Measurements from ENCODE around the gene KYAT1. TPM values are rescaled to one million over a fixed set of nuclear protein-coding genes. Genes with fewer than 3 reads are reported as not detected.
A peak's percentile ranks its signal among the peaks of the same experiment; 100 is the strongest.

The KYAT1 gene
- total RNA-seq, 4 donors from 2014 or later, result 7.4 to 9.0 (median 8.6) TPM

GRCh38 chr9:128887049-128887448, 5.3 kb upstream of the KYAT1 start:
- TF ChIP-seq EP300 (IDR thresholded peaks at IDR 0.05) (no peak), POLR2A (IDR thresholded peaks at IDR 0.05) (no peak)
- TF ChIP-seq, protein P1, sequence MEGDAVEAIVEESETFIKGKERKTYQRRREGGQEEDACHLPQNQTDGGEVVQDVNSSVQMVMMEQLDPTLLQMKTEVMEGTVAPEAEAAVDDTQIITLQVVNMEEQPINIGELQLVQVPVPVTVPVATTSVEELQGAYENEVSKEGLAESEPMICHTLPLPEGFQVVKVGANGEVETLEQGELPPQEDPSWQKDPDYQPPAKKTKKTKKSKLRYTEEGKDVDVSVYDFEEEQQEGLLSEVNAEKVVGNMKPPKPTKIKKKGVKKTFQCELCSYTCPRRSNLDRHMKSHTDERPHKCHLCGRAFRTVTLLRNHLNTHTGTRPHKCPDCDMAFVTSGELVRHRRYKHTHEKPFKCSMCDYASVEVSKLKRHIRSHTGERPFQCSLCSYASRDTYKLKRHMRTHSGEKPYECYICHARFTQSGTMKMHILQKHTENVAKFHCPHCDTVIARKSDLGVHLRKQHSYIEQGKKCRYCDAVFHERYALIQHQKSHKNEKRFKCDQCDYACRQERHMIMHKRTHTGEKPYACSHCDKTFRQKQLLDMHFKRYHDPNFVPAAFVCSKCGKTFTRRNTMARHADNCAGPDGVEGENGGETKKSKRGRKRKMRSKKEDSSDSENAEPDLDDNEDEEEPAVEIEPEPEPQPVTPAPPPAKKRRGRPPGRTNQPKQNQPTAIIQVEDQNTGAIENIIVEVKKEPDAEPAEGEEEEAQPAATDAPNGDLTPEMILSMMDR (IDR thresholded peaks at IDR 0.05), result no peak
- Histone ChIP-seq H3K27ac (peak overlapping the region in 2 of 4 donors; percentile 76 to 95), H3K27me3 (no peaks in the 10 kb centered on the region), H3K4me1 (peaks cover 0 to 86% (median 36%) of the 10 kb centered on the region in 4 donors), H3K9me3 (no peaks in the 10 kb centered on the region), H3K4me3 (no peak overlapping the region), H3K36me3 (peaks cover 0 to 32% (median 0%) of the 10 kb centered on the region in 3 donors)
- 95 to 100% methylated on average over 3 of the region's 3 CpGs for WGBS, 2 donors
- DNase-seq (ENCODE audit: low spot score in 2 of 2), result no peak

DNA sequence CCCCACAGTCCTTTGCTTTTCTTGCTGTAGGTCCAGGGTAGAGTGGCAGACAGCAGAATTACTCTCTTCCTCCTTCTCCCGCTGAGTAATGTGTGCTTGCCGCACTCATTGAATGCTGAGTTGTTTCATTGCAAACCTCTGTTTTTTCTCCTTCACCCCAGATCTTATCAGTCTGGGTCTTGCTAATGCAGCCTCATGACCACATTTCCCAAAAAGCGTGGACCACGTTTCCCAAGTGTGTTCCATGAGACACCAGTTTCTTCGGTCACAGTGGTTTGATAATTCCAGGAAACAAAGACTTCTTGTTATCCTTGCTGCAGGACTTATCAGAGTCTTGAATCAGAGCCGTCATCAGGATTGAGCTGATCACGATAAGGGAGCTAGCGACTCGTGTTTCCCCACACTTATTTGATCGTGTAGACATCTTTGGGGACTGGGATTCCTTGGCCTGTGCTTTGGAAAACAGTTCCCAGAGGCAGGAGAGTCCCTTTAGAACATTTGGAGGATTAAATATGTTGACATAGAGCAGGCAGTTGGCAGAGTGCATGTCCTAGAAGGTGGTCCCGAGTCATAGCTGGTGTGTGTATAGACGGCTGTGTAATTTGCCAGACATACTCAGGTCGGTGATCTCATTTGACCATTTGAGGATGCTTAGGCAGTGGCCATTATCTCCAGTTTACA, 4.6 kb upstream of the KYAT1 start:
- peaks cover 0 to 32% (median 0%) of the 10 kb centered on the region in 3 donors for H3K36me3 ChIP-seq
- WGBS, 2 donors, result 59 to 66% methylated on average over 13 of the region's 13 CpGs
- peaks cover 0 to 80% (median 29%) of the 10 kb centered on the region in 4 donors for H3K4me1 ChIP-seq
- DNase-seq (ENCODE audit: low spot score in 2 of 2), result no peak
- peak overlapping the region in 2 of 4 donors; percentile 25 to 95 for H3K27ac ChIP-seq
- H3K4me3 ChIP-seq, result no peak overlapping the region
- no peaks in the 10 kb centered on the region for H3K9me3 ChIP-seq
- H3K27me3 ChIP-seq, result no peaks in the 10 kb centered on the region
- no peak for TF ChIP-seq EP300 (IDR thresholded peaks at IDR 0.05)
- TF ChIP-seq, protein P1 (IDR thresholded peaks at IDR 0.05), result no peak

DNA sequence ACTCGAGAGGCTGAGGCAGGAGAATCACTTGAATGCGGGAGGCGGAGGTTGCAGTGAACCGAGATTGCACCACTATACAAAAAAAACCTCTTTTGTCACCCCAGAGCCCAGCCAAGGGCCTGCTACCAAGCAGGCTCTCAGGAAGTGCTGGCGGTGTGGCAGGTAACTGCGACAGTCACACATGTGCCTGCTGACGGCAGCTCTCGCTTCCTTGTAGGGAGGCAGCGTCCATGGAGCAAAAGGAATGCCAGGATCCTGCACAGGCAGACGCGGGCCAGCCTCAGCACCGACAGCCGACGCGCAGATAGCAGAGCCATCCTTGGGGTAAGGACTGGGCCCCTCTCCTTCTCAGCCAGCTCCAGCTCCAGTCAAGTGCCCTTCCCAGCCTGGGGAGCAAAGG, 4.0 kb upstream of the KYAT1 start:
- H3K4me1 ChIP-seq, result peaks cover 0 to 80% (median 28%) of the 10 kb centered on the region in 4 donors
- WGBS, 2 donors, result 83 to 87% methylated on average over 15 of the region's 15 CpGs
- peaks cover 0 to 32% (median 0%) of the 10 kb centered on the region in 3 donors for H3K36me3 ChIP-seq
- no peak for DNase-seq (ENCODE audit: low spot score in 2 of 2)
- peak overlapping the region in 2 of 4 donors; percentile 25 to 95 for H3K27ac ChIP-seq
- TF ChIP-seq, protein P1 (IDR thresholded peaks at IDR 0.05), result no peak
- TF ChIP-seq POLR2A (IDR thresholded peaks at IDR 0.05) (no peak), EP300 (IDR thresholded peaks at IDR 0.05) (no peak)
- no peak overlapping the region for H3K4me3 ChIP-seq
- no peaks in the 10 kb centered on the region for H3K27me3 ChIP-seq
- no peaks in the 10 kb centered on the region for H3K9me3 ChIP-seq

DNA sequence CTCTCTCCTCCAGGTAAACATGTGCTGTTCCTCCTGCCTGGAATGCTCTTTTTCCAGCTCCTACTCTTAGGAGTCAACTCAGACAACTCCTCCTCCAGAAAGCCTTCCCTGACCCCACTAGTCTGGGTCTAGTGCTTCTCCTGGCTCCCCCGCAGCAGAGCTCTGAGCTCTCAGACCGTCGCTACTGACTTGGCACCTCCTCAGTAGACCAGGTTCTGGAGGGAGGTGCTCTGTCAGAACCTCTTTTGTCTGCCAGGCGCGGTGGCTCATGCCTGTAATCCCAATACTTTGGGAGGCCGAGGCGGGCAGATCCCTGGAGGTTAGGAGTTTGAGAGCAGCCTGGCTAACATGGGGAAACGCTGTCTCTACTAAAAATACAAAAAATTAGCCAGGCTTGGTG, 3.6 kb upstream of the KYAT1 start:
- 86 to 90% methylated on average over 8 of the region's 8 CpGs for WGBS, 2 donors
- Histone ChIP-seq H3K27me3 (no peaks in the 10 kb centered on the region), H3K36me3 (peaks cover 0 to 30% (median 0%) of the 10 kb centered on the region in 3 donors), H3K9me3 (no peaks in the 10 kb centered on the region), H3K4me1 (peaks cover 0 to 80% (median 30%) of the 10 kb centered on the region in 4 donors), H3K4me3 (no peak overlapping the region), H3K27ac (peak overlapping the region in 2 of 4 donors; percentile 25 to 95)
- TF ChIP-seq, protein P1 (IDR thresholded peaks at IDR 0.05), result no peak
- TF ChIP-seq EP300 (IDR thresholded peaks at IDR 0.05) (no peak), POLR2A (IDR thresholded peaks at IDR 0.05) (no peak)
- no peak for DNase-seq (ENCODE audit: low spot score in 2 of 2)

GRCh38 chr9:128884164-128884563, 2.4 kb upstream of the KYAT1 start:
- Histone ChIP-seq H3K27me3 (no peaks in the 10 kb centered on the region), H3K36me3 (peaks cover 0 to 22% (median 0%) of the 10 kb centered on the region in 3 donors), H3K4me3 (peak overlapping the region in 1 of 4 donors; percentile 96), H3K4me1 (peaks cover 0 to 79% (median 35%) of the 10 kb centered on the region in 4 donors), H3K27ac (peak overlapping the region in 3 of 4 donors; percentile 10 to 99 (median 97)), H3K9me3 (no peaks in the 10 kb centered on the region)
- TF ChIP-seq, protein P1 (IDR thresholded peaks at IDR 0.05), result no peak
- TF ChIP-seq EP300 (IDR thresholded peaks at IDR 0.05), result no peak
- no peak for DNase-seq (ENCODE audit: low spot score in 2 of 2)
- 57 to 62% methylated on average over 2 of the region's 2 CpGs for WGBS, 2 donors

Measured in tibial nerve (tissue), 4 donors.